ENCODE data around the gene ATG7.

The ATG7 gene

DNA sequence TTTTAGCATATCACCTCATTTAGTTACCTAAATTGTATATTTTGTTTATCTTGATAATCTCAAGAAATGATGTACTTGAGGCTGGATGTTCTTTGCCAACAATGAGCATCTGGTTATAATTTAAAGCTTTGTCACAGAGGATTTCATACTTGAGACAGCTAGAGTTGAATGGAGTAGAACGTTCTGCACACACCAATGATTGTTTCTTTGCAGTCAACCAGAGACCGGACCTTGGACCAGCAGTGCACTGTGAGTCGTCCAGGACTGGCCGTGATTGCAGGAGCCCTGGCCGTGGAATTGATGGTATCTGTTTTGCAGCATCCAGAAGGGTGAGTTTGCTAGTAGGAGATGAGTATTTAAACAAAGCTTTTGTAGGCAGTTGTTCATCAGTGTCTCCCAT lies 90.4 kb downstream of the ATG7 start:
- DNase-seq (ENCODE audit: low read depth in 2 of 2), result no peak

DNA sequence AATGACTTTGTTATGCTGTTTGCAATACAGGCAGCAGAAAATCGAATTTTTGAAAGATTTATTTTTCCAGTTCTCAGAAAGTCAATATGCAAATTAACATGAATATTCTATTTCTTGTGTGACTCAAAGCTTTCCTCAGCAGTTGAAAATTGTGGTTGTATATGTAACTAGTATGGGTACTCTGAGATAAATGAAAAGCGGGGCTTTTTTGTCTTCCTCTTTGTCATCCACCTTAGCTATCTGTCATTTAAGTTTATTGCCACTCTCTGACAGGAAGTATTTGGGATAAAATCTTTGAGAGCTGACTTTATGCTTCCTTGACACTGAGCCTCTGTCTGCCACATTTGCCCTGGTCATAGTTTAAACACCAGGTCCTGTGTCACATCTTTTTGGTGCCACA lies 91.5 kb downstream of the ATG7 start:
- DNase-seq (ENCODE audit: low read depth in 2 of 2), result no peak

DNA sequence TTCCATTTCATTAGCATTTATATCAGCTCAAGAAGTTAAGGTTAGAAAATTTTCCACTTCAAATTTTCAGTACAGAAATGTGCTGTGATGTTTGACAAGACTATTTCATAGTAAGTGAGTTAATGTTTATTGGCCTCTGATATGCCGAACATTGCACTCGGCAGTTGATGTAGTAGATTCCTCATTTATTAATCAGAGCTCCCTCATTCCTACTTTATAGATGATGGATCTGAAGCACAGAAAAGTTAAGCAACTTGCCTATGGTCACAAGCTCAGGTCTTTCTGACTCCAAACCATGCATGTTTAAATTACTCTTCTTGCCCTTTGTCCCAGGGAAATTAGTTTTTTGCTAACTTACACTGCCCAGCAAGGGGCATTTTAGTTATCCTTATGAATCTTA lies 92.0 kb downstream of the ATG7 start:
- DNase-seq (ENCODE audit: low read depth in 2 of 2), result no peak

DNA sequence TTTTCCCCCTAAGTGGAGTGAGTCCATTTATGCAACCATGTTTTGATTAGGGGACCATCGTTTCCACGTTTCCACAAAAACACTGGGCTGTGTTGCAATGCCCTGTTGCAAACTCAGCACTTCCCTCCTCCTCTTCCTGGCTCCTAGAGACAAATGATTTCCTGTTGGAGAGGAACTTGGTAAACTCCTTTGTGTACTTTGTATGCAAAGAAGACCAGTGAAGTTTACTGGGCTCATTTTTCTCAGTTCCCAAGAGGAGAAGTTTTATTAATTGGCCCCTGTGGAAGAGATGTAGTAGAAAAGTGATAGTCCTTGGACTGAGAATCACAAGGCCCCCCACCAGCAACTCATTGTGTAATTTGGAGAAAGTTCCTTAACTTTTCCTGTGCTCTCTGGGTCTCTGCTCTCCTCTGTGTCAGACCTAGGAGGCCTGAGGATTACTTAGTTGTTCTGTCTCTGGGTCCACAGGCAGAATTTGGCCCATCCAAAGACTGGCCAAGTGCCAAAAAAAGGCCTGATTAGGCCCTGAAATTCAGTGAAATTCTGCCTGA lies 95.0 kb downstream of the ATG7 start:
- DNase-seq (ENCODE audit: low read depth in 2 of 2), result no peak

DNA sequence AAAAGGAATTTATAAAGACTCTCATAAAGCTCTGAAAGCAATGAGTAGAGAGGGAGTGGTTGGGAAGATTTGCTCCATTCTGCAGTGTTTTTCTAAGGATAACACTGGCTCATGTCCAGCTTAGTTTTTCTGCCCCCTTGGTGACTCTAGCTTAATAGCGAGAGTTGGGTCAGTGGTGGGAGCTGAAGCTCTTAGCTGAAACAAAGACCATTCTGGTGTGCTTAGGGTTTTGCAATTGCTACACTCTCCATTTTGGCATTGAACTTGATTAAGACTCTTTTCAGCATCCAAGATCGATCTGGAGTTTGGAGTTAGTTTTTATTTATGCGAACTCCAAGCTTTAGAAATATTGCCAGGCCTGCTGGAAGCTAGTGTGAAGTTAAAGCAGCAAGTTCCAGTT lies 98.0 kb downstream of the ATG7 start:
- no peak for DNase-seq (ENCODE audit: low read depth in 2 of 2)

DNA sequence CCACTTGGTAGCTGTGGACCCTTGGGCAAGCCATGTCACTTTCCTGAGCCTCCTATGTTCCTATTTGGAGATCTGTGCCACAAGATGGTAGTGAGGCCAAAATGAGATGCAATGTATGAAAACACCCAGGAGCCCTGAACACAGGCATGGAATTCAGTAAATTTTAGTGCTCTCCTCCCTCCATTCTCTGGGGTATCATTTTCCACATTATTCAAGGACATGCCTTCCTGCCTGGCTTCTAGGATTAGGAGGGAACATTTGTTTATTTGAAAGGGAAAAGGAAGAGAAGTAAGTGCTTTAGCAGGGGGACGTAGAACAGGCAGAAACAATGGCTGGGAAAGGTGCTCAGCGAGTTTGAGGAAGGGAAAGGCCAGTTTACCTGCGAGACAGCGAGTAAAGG lies 98.8 kb downstream of the ATG7 start:
- DNase-seq (ENCODE audit: low read depth in 2 of 2), result no peak

DNA sequence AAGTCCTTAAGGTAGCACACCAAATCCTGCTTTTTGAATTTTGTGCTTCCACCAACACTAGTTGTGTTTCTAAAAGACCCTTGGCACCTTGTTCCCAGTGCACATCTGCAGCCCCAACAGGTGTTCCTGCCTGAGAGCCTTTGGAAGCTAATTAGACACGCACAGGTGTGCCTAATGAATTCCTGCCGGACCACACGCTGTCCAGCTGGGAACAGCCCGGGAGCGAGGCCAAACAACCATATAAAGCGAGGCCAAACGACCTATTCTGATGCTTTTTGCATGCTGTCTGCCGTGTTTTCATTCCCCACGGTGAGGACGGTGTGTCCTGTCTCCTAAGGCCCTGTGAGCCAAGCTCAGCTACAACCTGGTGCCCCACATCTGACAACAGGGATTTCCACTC lies 99.5 kb downstream of the ATG7 start:
- no peak for DNase-seq (ENCODE audit: low read depth in 2 of 2)

DNA sequence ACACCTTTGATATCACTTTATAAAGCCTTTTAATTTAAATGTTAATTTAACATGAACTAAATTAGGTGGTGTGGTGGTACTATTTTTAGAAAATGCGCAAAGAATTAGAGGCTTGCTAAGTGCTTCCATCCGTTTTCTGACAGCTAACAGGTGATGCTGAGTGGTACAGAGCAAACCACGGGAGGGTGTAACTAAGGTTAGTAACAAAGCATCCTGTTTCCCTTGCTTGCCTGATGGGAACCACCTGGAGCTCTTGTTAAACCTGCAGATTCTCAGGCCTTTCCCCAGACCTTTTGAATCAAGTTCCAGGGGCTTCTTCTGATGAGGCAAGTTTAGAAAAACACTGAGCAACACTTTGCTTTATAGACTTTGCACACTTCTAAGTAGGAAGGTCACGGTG lies 101.0 kb downstream of the ATG7 start:
- no peak for DNase-seq (ENCODE audit: low read depth in 2 of 2)

DNA sequence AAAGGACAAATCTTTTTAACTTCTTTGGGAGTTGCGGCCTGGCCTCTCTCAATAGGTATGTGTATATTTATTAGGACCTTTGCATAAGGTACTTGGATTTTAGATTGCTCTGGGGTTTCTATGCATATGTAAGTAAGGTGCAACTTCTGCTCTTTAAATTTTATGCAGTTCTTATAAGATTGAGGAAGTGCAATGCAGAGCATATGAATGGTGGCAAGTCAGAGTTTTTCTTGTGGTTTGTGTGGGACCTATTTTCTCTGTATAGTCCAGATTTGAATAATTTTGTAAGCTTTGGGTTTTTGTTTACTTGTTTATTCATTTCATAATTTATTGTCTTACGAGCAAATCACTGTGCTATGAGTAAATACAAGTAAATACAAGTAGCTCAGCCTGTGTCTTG lies 101.5 kb downstream of the ATG7 start:
- DNase-seq (ENCODE audit: low read depth in 2 of 2), result no peak

DNA sequence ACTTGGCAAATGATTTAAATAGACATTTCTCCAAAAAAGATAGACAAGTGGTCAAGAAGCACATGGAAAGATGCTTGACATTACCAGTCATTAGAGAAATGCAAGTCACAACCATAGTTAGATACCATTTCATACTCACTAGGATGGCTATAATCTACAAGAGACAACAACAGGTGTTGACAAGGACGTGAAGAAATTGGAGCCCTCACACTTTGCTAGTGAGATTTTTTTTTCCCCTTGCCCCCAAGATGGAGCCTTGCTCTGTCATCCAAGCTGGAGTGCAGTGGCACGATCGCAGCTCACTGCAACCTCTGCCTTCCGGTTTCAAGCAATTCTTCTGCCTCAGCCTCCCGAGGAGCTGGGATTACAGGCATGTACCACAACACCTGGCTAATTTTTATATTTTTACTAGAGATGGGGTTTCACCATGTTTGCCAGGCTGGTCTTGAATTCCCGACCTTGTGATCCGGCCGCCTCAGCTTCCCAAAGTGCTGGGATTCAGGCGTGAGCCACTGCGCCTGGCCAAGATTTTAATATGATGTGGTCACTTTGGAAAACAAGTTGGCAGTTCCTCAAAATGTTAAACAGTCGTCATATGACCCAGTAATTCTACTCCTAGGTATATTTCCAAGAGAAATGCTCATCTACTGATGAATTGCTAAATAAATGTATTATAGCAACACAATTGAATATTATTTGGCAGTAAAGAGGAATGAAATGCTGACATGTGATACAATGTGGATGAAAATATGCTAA lies 103.3 kb downstream of the ATG7 start:
- DNase-seq (ENCODE audit: low read depth in 2 of 2), result no peak

DNA sequence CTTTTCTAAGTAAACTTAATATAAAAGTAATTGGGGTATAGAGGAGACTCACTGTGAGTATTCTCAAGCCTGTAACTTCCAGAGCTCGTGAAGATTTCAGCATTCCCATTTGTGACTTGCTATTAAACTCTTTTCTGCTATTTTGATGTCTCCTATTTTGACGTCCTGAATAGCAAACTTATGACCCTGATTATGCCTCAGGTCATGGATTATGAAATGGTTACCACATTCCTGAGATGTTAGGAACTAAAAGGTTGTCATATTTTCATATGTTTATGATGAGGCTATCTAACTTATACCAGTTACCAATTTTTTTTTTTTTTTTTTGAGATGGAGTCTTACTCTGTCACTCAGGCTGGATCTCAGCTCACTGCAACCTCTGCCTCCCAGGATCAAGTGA lies 105.5 kb downstream of the ATG7 start:
- no peak for DNase-seq (ENCODE audit: low read depth in 2 of 2)

DNA sequence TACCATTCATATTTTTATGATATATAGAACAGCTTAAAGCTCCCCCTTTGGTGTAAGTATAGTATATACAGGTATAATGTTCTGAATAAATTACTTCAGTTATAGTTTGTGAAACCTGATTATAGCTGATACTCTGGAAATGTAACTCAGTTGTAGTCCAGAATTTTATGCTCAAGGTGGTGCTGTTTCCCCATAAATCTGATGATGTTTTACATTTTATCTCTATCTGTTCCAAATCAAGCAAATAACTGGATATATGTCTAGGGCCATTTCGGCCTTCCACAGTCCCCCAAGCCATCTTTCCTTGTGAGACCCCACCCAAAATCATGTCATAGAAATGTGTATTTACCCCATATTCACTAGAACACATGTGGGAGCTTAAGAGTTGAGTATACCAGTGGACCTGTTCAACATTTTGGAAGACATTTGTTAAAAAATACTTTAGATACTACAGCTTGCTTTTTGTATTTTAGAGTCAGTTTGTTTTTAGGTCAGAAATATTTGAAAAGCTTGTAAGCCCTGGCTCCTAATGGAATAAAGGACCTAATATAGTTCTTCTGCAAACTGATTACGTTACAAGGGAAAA lies 107.1 kb downstream of the ATG7 start:
- DNase-seq (ENCODE audit: low read depth in 2 of 2), result no peak

DNA sequence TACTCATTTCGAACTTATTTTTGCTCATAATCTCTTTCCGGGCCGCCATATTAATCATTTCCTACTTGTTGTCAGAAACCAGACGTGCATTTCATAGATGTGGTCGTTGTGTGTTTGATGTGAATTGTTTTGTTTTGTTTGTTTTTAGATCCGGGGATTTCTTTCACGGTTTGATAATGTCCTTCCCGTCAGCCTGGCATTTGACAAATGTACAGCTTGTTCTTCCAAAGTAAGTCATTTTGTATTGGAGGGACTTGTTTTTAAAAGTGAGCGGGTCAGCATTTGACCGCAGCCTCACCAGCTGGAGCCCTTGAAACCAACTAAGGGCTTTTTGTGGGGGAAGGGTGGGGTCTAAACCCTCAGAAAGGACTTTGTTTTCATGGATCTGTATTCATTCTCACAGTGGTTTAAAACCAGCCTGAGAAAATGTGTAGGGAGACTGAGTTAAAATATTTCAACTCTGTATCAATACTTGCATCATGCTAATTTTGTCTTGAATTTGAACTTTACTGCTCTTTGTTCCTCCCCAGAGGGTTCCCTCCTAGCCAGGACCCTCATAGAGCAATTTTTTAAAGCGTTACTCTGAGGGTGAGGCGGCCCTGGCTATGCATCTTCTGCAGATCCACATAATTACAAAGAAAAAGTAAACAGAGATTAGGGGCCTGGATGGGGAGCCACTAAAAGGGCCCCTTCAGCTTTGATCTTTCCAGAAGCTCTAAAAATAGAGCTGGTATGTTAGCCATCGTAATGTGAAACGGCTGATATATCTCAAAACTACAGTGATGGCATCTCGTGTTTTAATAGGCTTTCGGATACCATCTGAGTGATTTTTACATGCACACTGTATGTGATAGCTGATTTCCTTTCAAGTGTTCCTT lies 107.9 kb downstream of the ATG7 start:
- no peak for DNase-seq (ENCODE audit: low read depth in 2 of 2)

DNA sequence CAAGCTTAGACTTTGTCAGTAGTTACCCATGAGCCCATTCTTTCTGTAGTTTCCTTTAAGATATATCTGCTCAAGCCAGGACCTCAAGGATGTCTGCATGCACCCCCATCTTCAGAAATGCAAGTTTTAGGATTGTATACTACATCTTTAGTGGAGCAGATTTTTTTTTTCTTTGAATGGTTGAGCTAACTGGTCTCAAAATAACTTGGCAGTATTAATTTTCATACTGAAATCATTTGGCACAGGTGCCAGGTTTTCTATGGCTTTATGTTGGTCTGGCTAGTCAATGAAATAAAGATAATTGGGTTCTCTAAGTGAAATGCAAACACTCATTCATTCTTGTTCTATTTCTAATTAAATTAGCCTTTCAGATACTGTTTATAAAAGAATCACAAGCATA lies 108.9 kb downstream of the ATG7 start:
- no peak for DNase-seq (ENCODE audit: low read depth in 2 of 2)

DNA sequence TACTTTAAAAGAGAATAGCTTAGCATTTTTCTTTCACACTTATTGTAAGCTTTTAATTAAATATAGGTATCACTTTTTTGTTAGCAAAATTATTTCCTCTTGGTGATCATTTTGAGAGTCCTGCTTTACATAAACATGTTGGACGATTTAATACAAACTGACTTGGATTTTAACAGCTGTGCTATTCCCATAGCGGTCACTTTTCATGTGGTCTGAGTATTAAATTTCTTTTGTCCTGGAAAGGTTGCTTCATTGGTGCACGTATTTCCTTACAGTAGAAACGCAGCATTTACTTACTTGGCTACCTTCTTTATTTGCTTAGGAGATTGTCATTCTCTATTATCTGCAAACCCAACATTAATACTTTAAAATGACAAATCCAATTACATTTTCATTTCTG lies 109.4 kb downstream of the ATG7 start:
- no peak for DNase-seq (ENCODE audit: low read depth in 2 of 2)

DNA sequence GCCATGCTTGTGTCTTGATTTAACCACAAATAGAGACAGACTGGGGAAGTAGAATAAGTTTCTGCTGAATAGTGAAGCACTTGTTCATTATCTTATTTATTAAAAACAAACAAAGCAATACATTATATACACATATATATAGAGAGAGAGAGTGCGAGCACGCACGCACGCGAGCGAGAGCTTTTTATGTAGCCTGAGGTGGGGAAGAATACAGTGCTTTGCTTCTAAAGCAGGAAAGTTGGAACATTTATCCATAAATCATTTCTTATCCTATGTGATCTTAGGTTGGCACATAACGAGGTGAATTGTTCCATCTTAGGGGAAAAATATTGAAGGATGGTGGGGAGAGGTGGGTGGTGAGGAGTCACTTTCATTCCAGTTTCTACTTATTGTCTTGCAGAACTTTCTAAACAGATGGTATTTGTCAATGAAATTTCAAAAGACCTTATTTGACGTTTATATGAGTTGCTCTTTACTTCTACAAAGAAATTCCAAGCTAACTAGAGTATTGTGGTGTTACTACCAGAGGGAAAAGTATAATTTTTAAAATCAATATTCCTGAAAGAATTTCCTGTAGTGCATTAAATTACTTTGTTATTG lies 110.0 kb downstream of the ATG7 start:
- no peak for DNase-seq (ENCODE audit: low read depth in 2 of 2)

DNA sequence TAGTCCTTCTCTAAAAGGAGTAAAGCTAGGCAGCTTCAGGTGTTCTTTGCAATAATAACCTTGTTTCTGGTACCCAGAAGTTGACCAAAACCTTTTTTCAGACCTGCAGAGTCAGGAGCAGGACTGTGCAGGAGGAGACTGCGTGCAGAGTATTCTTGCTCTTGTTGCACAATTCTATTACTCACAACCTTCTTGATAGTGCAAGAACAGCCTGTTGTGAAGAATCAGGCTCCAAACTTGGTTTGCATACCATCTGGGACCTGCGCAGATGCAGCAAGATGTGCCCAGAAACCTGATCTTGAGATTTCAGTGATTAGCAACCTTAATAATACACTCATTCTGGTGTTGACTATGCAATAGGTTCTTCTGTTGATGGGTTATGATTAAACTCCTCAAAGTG lies 111.9 kb downstream of the ATG7 start:
- no peak for DNase-seq (ENCODE audit: low read depth in 2 of 2)

DNA sequence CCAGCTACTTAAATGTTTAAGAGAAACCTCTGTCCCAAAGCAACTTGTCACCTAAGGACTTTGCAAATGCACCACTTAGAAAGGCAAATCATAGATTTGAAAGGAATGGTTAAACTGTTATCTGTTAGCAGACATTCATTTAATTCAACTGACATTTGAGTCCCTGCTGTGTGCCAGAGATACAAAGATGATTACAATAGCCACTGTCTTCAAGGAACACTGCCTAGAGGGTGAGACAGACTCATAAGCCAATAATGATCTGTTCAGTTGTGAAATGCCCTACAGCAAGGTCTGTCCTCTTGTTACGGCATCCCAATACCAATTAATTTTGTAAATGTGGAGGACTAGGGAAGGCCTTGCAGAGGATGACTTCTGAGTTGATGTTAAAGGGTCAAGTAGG lies 113.1 kb downstream of the ATG7 start:
- no peak for DNase-seq (ENCODE audit: low read depth in 2 of 2)

DNA sequence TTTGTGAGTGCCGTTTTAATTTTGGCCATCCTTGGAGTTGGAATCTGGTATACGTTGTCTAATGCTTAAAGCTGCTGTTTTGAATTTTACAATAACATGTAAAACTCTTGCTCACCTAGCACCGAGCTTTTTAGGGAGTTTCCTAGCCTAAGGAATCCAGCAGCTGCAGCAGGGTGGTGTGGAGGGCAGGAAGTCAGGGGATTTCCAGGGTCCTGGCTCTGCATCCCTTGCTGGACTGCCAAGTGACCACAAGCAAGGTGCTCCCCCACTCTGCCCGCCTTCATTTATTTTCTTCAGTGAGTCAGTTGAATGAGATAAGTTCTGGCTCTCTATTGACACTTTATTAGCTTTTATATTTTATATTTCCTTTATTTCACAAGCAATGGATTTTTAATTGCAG lies 113.7 kb downstream of the ATG7 start:
- no peak for DNase-seq (ENCODE audit: low read depth in 2 of 2)

DNA sequence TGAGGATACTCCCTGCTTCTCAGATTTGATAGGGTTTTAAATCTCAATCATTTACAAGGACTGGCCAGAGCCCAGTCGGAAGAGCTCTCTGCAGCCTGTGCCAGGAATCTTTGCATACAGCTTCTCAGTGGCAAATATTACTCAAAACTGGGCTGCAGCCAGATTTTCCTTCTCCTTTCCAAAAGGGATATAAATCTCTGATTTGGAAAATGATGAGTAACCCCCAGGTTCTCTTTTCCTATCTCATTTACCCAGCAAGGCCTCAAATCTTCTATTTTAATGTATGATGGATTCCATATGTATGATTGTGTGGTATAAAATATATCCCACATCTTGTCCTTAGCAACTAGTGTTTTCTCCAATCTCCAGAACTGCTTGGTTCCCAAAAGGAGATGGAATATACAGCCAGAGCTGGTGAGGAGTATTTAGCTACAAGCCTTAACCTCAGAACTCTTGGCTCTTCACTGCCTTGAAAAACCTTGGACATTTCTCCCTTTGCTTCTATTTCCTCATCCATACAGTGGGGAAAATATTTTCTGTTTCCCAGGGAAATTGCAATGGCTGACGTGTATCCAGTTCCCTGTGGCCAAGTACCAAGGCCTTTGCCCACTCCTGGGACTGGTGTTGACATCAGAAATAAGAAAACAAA lies 114.4 kb downstream of the ATG7 start:
- no peak for DNase-seq (ENCODE audit: low read depth in 2 of 2)

DNA sequence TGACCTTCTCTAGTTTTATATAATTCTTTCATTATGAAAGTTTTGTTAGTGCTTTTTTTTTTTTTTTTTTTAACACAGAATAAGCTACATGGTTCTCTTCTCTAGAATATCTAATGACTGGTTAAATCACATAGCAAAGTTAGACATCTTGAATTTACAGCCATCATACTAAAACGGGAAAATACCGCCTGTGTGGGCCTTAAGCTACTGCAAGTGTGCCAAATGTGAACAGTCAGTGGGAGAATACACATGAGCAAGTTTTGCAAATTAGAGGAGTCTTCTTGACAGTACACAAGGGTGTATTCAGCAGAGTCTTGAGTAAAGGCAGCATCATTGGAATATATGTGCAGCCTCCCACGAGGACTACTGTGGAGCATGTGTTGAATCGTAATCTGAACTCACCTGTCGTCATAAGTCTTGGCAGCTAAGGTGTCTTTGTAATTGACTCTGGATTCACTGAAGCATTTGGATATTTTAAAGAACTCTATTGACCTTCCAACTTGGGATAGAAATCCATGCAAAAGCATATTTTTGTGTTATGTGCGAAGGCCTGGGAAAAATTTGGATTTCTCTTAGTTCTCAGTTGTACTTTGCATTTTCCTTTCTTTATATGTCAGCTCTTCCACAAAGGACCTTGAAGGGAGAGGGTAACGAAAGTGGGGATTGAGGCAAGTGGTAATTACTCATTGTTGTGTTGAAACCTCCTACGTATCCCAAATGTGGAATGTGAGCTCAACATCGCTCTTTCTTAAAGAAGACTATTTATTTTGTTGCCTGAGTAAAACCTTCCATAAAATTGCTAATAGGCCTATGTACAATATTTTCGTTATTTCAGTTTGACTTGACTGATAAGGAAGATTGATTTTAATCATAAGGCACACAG lies 117.4 kb downstream of the ATG7 start:
- DNase-seq (ENCODE audit: low read depth in 2 of 2), result no peak

All from stimulated activated CD8-positive, alpha-beta memory T cell treated with anti-CD3 and anti-CD28 coated beads, Interleukin-2, amount 100 ng/mL, for 48 hours (primary cell).